ENCODE measurements around the gene DNAH17.

Gene DNAH17

GRCh38 chr17:78601577-78602190 lies 24.5 kb upstream of the DNAH17 start:
- DNase-seq = no peak

DNA sequence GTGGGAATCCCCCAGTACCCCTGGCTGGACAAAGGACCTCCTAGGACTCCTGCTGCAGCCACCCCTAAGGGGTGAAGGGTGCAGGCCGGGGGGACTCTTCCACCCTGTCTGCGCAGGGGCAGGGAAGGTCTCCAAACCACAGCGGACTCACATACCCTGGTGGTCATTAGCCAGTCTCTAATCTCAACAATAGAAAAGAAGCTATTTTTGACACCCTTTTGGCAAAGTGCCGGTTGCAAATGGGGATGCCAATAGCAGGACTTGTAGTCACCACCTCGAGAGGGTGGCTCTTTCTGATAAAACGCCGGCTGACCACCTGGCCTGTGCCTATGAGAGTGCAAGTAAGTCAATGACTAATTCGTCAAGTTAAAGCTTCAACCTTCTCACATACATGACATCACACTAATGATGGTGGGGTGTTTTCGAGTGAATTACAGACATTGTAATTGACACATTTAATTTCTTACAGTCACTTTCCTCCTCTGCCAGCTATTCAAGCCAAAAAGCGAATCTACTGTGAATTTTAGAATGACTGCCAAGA lies 23.1 kb upstream of the DNAH17 start:
- no peak for DNase-seq

GRCh38 chr17:78599419-78599818 lies 22.2 kb upstream of the DNAH17 start:
- DNase-seq = no peak

GRCh38 chr17:78598013-78598471 lies 20.8 kb upstream of the DNAH17 start:
- DNase-seq = no peak

- DNase-seq = no peak
Observed at GRCh38 chr17:78596871-78597764, 19.9 kb upstream of the DNAH17 start.

DNA sequence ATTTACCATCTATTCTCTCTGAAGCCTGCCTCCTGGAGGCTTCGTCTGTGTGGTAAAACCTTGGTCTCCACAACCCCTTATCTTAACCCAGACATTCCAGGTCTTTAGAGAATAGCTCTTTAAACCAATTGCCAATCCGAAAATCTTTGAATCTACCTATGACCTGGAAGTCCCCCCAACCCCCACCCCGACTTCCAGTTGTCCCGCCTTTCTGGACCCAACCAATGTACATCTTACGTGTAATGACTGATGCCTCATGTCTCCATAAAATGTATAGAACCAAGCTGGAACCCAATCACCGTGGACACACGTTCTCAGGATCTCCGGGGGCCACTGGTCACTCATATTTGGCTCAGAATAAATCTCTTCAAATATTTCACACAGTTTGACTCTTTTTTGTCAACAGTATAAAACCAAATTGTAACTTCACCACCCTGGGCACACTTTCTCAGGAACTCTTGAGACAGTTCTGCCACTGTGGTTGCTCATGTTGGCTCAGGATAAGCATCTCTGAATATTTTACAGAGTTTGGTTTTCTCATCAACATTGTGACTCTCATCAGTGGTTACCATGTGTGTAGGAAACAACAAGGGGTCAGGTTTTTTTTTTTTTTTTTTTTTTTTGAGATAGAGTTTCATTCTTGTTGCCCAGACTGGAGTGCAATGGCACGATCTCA lies 18.1 kb upstream of the DNAH17 start:
- no peak for DNase-seq

DNA sequence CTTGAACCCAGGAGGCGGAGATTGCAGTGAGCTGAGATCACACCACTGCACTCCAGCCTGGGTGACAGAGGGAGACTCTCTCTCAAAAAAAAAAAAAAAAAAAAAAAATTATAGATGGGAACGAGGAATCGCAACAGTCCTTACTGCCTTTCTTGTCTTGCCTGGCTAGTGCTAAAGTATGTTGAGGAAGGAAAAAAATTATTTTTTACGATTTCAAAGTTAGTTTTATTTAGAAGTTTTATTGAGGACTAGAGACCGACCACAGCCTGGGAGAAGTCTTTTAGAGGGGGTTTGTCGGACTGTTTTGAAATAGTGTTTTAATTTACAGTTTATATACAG lies 15.8 kb upstream of the DNAH17 start:
- DNase-seq = no peak

DNA sequence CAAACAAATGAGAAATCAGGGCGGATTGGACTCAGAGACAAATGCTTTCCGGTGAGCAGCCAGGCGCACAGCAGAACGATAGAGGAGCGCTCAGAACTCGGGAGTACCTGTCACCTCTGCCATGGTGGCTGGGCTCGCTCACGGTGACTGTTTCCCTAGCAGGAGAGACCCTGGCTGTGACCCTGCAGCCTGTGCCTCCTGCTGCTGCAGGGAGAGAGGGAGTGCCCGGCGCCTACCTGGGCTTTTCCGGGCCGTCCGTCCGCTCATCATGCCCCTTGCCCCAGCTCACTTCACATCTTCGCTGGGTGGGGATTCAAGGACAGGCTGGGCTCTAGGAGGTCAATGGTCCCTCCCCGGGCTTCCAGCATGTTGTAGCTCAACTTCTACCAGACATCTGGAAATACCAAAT lies 14.1 kb upstream of the DNAH17 start:
- DNase-seq = no peak

GRCh38 chr17:78589885-78590284 lies 12.7 kb upstream of the DNAH17 start:
- DNase-seq = no peak

- no peak for DNase-seq
Observed at GRCh38 chr17:78589031-78589675, 12.0 kb upstream of the DNAH17 start.

DNA sequence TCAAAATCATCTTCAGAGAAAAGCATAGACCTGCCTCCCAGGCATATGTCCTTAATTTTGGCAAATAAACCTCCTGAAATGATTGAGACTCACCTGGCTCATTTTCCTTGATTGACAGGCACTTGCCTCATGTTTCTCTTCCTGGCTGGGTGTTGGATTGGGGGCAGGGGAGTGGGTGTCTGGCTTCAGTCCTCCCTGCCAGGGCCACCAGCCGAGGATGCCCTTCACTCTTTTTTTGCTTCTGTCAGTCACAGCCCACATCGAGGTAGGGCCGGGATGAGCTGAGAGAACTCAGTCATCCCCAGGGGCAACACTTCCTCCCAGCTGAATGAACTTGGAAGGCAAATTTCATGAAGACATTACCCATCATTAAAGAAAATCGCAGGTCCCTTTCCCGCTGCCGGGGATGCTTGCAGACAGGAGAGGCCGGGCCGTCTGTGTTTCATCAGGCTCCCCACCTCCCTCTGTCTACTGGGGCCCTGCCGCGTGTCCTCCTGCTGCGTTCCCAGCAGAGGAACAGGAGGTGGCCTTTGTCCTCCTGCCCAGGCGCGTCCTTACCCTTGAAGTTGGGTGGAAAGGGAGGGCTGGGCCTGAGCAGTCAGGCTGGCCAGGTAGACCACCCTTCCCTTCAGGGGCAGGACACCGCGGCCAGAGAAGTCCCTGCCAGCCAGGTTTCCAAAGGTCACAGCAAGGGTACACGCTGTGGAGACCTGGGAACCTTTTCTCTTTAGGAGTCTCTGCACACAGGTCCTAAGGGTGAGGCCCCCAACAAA lies 11.2 kb upstream of the DNAH17 start:
- no peak for DNase-seq

GRCh38 chr17:78585006-78585630 lies 7.9 kb upstream of the DNAH17 start:
- DNase-seq = peak; percentile 43

GRCh38 chr17:78583091-78583490 lies 5.9 kb upstream of the DNAH17 start:
- DNase-seq = no peak

DNA sequence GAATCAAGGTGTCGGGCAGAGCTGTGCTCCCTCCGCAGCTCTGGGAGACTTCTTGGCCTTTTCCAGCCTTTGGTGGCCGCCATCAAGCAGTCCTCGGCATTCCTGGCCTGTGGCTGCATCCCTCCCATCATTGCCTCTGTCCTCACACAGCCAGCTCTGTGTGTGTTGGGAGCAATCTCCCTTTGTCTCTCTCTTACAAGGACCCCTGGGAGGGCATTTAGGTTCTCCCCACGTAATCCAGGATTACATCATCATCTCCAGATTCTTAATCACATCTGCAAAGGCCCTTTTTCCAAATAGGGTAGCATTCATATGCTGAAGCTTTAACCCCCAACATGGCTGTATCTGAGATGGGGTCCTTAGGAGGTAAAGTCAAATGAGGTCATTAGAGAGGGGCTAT lies 4.1 kb upstream of the DNAH17 start:
- DNase-seq = no peak

GRCh38 chr17:78580277-78580804 lies 3.1 kb upstream of the DNAH17 start:
- no peak for DNase-seq

DNA sequence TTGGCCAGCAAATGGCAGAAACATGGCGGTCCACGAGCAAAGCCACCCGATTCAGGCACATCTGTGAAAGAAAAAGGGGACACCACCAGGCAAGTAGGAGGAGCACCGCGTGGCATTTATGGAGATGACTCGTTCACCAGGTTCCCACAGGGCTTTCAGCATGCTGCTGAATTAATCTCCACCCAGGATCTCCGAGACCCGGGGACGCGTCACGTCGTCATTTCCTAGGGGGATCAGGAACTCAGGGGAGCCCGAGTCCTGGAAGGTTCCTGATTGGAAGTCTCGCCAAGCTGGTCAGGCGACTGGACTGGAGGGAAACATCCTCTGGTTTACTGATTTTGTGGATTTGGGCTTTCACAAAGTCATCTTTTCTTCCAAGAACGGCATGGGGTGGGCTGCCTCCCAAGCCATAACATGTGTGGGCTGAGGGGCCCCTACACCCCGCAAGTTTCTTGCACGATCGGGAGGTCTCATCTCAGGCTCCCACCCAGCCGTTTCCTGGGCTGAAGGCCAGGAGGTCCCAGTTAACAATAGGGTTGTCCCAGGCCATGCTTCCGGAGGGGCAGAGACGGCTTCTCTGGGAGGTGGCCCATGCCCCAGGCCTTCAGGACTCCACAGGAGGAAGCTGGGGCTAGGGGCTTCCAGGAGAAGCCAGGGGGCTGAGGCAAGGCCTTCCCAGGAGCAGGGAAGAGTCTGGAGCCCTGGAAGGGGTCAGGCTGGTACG lies 645 bp downstream of the DNAH17 start:
- DNase-seq = no peak

DNA sequence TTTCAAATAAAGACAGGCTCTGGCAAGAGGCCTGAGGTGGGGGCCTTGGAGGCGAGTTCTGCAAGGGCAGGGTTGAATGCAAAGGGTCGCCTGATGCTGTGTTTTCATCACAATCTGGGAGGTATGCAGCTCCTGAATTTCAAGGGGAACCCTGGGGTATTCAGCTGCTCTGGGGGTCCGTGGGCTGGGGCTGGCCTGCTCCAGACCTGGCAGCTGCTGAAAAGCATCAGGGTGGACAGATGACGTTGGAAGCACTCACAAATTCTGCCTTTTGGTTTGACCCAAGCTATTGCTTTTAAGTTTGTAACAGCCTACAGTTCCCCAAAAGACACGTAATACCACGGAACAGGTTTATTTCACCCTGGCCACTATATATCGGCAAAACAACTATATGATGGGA lies 1.3 kb downstream of the DNAH17 start:
- DNase-seq = no peak

DNA sequence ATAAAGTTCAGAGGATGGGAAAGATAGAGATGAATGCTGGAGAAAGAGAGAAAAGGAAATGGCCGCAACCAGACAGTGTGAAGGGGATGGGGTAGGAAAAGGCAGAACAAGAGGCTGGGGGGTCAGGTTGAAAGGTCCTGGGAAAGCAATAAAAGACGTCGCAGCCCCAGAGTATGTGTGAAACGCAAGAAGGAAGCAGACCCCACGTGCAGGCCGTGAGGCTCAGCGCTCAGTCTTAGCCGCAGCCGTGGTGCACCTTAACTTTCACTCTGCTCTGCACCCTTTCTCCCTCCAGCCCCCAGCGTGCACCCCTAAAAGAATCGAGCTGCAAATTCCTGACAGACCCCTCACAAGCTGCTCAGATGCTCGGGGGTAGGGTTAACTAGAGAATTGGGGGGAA lies 1.9 kb downstream of the DNAH17 start:
- DNase-seq = no peak

- no peak for DNase-seq
Observed at GRCh38 chr17:78573955-78574354, 3.2 kb downstream of the DNAH17 start.

DNA sequence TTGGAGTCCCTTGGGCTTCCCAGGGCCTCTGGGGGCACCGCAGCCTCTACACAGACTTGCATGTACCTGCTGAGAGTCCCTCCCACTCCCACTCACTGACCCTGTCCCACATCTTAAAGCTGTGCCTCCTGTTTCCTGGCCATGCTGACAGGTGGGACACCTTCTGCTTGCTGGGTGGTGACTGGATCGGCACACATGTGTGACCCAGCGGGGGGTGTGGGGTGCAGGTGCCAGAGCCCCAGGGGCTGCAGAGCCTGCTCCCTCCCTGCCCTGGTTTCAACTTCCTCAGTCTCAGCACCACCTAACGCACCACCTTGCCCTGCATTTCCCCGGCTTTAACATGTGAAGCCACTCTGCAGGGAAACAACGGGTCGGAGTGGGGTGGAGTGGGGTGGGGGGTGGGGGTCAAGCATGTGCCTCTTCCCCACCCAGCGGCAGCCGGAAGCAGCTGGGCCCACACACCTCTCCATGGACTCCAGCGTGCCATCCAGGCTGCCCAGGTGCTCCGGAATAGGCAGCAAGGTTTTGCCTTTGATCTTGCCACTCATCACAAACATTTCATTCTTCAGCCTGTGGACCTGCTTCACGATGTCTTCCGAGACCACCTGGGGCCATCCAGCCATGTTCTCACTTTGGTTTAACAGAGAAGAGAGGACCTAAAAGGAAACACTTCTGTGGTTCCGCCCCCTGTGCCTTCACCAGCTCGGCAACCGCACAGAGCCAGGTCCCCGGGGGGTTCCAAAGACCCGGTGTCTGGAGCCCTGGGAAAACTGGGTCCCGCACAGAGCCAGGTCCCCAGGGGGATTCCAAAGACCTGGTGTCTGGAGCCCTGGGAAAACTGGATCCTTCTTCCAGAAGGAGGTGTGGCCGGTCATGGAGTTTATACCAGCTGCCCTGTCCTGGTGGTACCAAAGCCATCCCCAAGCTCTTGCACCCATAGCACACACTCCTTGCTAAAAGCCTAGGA lies 4.7 kb downstream of the DNAH17 start:
- DNase-seq = no peak

Measured in NCI-H2029 (cell line).